SK-N-SH (cell line): Measurements from ENCODE around the gene RFPL3.

Experiments
- CTCF ChIP-seq: fragments of 200-600 bp; sonication (generic); IDR thresholded peaks from 2 replicates; pipeline ENCODE4 v1.6.1; 2017; ENCODE audit warnings: antibody characterized with exemption, mild to moderate bottlenecking, moderate library complexity
- ELF1 ChIP-seq: IDR thresholded peaks from 2 replicates; pipeline ENCODE4 v1.4.0; 2012
- EZH2phosphoT487 ChIP-seq: fragments of 200-600 bp; sonication (generic); IDR thresholded peaks from 2 replicates; pipeline ENCODE4 v1.6.1; 2017; ENCODE audit warnings: low read depth, mixed run types, mild to moderate bottlenecking, antibody characterized with exemption, moderate library complexity, borderline replicate concordance
- GATA2 ChIP-seq: sonication (generic); formaldehyde crosslinking; IDR thresholded peaks from 2 replicates; pipeline ENCODE4 v1.5.0; 2020; ENCODE audit warnings: mild to moderate bottlenecking, missing genetic modification reagents
- JUND ChIP-seq: IDR thresholded peaks from 2 replicates; pipeline ENCODE4 v1.4.0; 2012
- POLR2AphosphoS5 ChIP-seq: IDR thresholded peaks from 2 replicates; pipeline ENCODE4 v1.6.1; 2012; ENCODE audit warnings: low read depth, low read length
- RAD21 ChIP-seq: IDR thresholded peaks from 2 replicates; pipeline ENCODE4 v1.6.1; 2012; ENCODE audit warnings: mild to moderate bottlenecking, low read length
- REST ChIP-seq: IDR thresholded peaks from 2 replicates; pipeline ENCODE4 v1.6.1; 2012; ENCODE audit warnings: mild to moderate bottlenecking, low read depth, low read length, moderate library complexity
- YY1 ChIP-seq: IDR thresholded peaks from 2 replicates; pipeline ENCODE4 v1.4.0; 2012; ENCODE audit warnings: low read depth, mild to moderate bottlenecking

GRCh38 chr22:32319861-32320406 is 37.7 kb upstream of the RFPL3 start:
- TF ChIP-seq EZH2phosphoT487 (no peak), GATA2 (no peak), REST (no peak), ELF1 (no peak), RAD21 (no peak), CTCF (no peak), POLR2AphosphoS5 (no peak), YY1 (no peak), JUND (no peak)
